SK-N-SH (cell line): Measurements from ENCODE around the gene NOTUM.

Experiments used
- CTCF ChIP-seq: fragments of 200-600 bp; sonication (generic); IDR thresholded peaks from 2 replicates; pipeline ENCODE4 v1.6.1; 2017; ENCODE audit warnings: antibody characterized with exemption, mild to moderate bottlenecking, moderate library complexity
- MAX ChIP-seq: IDR thresholded peaks from 2 replicates; pipeline ENCODE4 v1.4.0; 2012; ENCODE audit warnings: low read depth
- RAD21 ChIP-seq: IDR thresholded peaks from 2 replicates; pipeline ENCODE4 v1.6.1; 2012; ENCODE audit warnings: mild to moderate bottlenecking, low read length
- TF ChIP-seq, protein P1 (sequence below): IDR thresholded peaks from 2 replicates; pipeline ENCODE4 v1.4.0; 2012; ENCODE audit warnings: low read depth, borderline replicate concordance
- TF ChIP-seq, protein P2 (sequence below): IDR thresholded peaks from 2 replicates; pipeline ENCODE4 v1.4.0; 2012; ENCODE audit warnings: low read depth, borderline replicate concordance

DNA sequence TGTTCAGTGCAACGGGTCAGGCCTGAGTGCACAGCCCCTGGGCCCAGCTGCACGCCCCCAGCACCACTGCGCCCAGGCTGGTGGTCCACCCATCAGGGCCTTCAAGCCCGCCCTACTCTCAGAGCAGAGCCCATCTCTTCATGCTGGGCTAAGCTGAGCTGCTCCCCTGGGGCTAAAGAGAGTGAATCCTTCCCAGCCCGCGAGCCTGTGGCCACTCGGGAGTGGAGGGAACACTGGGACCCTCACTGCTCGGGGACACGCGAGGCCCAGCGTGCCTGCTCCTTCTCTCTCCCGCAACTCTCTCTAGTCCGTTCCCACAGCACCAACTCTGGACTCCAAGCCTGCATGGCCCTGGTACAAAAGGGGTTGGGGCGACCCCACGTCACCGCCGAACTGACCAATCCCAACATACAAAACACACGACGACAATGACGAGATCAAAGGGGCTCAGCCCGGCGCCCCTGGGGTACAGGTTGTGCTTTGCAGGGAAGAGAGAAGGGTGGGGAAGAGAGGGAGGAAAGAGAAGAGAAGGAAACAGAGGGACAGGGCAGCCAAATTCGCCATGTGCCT lies 38.9 kb downstream of the NOTUM start:
- TF ChIP-seq RAD21 (no peak), CTCF (no peak), MAX (no peak)
- TF ChIP-seq, protein P1, sequence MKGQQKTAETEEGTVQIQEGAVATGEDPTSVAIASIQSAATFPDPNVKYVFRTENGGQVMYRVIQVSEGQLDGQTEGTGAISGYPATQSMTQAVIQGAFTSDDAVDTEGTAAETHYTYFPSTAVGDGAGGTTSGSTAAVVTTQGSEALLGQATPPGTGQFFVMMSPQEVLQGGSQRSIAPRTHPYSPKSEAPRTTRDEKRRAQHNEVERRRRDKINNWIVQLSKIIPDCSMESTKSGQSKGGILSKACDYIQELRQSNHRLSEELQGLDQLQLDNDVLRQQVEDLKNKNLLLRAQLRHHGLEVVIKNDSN, result no peak
- TF ChIP-seq, protein P2, sequence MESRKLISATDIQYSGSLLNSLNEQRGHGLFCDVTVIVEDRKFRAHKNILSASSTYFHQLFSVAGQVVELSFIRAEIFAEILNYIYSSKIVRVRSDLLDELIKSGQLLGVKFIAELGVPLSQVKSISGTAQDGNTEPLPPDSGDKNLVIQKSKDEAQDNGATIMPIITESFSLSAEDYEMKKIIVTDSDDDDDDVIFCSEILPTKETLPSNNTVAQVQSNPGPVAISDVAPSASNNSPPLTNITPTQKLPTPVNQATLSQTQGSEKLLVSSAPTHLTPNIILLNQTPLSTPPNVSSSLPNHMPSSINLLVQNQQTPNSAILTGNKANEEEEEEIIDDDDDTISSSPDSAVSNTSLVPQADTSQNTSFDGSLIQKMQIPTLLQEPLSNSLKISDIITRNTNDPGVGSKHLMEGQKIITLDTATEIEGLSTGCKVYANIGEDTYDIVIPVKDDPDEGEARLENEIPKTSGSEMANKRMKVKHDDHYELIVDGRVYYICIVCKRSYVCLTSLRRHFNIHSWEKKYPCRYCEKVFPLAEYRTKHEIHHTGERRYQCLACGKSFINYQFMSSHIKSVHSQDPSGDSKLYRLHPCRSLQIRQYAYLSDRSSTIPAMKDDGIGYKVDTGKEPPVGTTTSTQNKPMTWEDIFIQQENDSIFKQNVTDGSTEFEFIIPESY, result no peak
